HT1080 (cell line): ENCODE measurements around the gene REPS1. TPM values are rescaled to one million over a fixed set of nuclear protein-coding genes. Genes with fewer than 3 reads are reported as not detected.

Experiments used
- DNase-seq: peaks from one replicate; pipeline ENCODE4 v3.0.0-alpha.2; 2015; ENCODE audit warnings: low read depth
- total RNA-seq: library from RNA; depleted of rRNA; stranded (reverse); fragments of >200 nt; shearing (Covaris generic); gene quantifications from 2 replicates; pipeline ENCODE4 v1.2.3, GENCODE V29; 2014

REPS1 gene
- total RNA-seq, 1 experiment from 2014 or later = 46.9 TPM

DNA sequence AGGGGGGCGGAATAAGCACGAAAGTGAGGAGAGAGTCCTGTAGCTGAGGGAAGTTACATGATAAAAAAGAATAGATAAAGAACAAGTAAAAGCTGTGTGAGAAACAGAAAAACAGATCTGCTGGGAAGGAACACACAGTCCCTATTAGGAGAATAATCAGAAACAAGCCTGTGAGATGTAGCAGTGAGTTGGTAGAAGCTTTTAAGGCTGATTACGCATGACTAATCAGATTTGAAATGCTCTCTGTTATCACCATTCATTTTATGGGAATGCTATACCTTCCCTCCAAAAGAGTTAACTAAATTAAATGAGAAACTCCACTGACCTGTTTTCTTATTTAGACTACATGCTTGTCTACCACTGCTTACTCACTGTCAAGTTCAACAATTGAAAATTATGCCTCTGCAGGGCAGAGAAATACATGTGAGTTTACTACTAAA lies 15.8 kb downstream of the REPS1 start:
- DNase-seq = peak; percentile 23

DNA sequence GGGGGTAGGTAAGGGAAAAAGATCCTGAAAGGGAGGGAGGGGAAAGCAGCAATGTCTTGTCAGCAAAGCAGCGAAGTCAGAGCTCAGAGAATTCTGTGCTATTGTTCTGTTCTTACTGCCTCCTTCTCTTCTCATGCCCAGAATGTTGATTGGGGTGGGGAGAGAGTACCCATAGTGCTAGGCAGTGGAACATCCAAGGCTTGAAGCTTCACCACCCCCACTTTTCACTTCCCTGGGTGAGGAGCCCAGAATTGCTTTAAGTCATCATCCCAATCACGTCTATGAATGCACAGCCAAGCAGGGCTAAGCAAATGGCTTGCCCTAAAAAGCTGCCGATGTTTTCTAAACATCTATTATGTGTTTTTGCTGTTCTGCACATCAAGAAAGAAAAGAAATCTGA lies 16.5 kb downstream of the REPS1 start:
- DNase-seq = no peak

DNA sequence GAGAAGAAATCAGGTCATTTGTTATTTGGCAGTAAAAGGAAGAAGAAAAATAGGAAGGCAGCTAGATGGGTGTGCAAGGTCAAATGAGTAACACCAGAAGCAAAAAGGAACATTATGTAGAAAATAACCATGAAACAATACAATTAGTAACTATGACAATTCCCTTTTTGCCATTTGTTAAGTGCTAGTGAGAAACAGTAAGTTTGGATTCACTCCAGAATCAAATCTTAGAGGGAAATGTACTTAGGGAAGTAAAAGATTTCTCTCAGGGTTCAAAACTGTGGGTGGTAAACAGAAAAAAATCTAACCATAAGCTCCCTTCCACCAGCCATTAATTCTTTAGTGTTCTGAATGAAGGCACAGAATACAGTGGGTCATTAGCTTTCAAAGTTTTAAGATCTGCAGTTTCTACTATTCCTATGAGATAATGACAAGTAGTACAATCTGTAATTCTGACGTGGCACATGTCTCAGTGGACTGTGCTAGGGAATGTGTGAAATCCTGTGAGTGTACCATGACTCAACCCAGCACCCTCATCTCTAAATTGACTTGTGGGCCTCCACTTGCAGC lies 17.1 kb downstream of the REPS1 start:
- peak; percentile 94 for DNase-seq

DNA sequence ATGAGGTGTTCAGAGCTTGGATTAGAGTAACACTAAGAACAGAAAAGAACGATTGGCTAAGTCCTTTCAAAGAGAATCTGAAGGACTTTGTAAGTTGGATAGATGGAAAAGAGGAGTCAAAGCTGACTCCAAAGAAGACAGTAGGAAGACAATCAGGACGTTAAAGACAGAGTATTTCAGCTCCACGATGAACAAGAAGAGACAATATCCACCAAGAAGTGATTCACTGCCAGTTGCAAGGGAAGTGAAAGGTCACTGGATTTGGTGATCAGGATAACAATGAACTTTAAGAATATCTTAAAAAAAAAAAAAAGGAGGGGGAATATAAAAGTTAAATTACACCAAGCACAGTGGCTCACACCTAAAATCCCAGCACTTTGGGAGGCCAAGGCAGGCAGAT lies 17.9 kb downstream of the REPS1 start:
- peak; percentile 13 for DNase-seq

DNA sequence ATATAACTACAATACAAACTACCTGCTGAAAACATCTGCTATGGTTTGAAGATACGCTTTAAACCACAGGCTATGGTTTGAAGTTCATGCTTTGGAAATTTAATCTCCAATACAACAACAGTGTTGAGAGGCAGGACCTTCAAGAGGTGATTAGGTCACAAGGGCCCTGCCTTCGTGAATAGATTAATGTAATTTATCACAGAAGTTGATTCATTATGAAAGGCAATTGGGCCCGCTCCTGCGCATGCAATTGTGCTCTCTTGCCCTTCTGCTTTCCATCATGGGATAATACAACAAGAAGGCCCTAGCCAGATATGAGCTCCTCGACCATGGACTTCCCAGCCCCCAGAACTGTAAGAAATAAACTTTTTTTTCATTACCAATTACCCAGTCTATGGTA lies 21.2 kb downstream of the REPS1 start:
- DNase-seq = no peak

DNA sequence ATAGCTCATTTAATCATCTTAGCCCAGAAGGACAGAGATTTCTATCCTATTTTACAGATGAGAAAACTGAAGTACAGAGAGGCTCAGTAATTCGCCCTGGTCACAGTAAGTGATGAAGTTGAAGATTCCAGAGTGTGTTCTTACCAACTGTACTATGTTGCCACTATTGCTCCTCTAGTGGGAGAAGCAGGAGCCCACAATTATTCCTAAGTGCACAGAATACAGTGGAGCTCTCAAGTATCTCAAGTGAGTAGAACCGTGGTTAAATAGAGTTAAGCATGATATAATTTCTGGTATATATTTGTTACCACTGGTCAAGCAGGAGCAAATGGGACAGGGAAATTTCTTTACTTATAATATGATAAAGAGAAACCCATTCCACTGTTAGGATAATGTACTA lies 22.1 kb downstream of the REPS1 start:
- DNase-seq = no peak

DNA sequence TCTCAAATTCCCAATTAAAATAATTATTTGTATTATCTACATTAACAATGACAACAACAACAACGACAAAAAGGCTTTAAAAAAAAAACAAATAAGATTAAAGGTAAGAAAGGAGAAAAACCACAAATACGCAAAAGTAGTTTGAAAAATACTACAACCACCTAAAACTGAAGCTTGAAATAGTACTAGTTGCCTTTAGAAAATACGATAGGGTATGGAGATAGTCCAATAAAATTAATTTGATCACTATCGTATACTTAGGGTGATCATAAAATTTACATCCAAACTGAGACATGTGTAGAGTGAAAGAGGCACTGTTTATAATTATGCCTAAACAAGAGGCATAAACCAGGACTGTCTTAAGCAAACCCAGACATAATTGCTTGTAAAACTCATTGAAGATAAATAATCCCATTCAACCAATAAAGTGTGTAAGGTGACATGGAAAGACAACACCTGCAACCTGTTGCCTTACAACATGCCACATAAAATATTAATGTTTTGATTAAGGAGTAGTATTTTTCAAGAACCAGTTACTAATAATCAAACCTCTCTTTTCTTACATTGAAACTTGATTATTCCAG lies 22.7 kb downstream of the REPS1 start:
- DNase-seq = no peak

DNA sequence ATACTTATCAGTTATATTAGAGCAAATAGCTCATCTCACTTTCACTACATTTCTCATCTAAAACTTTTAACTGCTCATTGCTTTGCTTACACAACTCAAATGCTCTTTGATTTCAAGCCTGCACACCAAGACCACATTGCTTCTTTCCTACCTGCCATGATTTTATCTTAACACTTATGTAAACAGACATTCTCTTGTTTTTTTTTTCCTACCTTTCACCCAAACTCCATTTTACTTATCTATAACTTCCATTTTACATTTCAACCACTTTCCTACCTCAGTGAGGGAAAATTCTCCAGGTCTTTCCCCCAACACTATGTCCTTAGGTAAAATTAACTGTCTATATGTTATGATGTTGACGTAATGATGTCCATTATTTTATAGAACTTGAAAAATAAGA lies 24.0 kb downstream of the REPS1 start:
- DNase-seq = no peak

DNA sequence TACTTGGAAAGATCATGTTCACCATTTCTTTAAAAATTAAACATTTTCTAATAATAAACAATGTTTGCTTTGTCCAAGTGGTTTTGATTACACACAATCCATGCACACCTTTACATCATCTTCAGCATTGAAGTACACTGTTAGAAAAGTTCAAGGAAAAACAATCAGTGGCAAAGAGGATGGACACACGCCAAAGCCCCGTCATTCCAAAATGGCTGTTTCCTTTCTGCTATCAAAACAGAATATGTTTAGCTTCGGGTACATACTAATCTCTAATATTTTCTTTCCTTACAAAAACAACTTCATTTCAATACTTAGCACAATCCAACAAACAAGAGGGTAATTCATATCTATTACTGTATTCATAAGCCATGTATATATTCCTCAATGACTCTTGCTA lies 24.5 kb downstream of the REPS1 start:
- no peak for DNase-seq

DNA sequence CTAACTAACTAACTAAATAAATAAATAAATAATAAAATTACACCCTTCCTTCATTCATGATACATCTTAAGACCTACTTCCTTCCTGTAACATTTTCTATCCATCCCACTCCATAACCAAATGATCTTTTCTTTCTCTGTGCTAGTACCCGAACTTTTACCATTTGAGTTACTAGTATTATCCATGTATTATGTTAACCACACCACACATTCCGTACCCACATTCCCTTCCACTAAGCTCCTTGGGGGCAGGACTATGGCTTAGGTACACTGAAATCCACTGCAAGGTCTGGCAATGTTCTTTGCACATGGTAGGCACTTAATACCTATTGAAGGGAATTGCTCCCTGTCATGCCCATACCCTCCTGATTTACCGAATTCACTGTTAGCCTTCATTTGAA lies 24.9 kb downstream of the REPS1 start:
- DNase-seq = no peak

DNA sequence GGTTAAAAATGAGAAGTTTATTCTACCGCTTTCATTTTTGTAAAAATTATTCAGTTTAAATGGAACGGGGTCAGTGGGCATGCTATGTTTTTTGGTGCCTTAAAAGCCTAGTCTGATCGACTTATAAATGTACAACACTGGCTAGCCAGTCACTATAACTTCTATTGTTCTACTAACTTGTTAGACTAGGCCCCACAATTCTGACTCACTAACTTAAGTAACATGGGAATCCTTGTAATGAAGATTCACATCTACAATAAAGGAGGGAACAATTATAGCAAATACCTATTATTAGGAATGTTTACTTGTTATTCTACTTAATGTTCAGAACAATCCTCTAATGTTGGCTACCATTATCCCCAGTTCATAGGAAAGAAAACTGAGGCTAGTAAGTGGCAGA lies 28.5 kb downstream of the REPS1 start:
- DNase-seq = no peak

DNA sequence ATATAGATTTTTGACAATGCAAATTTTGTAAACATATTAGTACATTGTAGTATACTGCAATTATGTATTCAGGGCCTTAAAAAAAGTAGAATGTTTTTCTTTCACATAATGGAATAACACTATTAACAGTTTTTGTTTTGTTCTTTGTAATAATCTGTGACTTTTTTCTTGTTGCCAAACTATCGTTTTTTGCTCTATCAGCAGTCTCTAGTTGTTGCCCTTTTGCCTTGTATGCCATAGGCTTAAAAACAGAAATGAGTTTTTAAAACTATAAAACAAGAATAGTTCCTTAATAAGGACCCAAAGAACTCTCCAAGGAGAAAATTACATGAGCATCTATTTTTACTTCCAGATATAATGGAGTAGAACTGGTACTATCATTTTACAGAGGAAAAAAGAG lies 29.5 kb downstream of the REPS1 start:
- no peak for DNase-seq

DNA sequence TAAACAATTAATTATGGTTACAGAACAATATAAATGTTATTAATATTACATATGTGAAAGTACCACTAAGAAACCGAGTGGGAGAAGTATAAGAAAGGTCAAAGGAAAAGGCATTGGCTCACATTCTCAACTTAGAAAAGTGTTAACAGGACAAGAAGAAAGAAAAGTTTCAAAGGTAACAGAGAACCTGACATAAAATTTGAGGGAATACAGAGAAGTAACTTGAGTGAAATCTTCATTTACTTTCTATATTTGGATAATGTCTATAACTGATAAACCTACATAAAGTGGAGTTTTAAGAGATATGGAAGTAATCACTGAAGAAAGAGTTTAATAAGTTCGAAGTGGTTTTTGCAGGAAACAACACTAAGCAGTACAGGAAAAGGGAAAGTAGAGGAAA lies 30.1 kb downstream of the REPS1 start:
- no peak for DNase-seq

DNA sequence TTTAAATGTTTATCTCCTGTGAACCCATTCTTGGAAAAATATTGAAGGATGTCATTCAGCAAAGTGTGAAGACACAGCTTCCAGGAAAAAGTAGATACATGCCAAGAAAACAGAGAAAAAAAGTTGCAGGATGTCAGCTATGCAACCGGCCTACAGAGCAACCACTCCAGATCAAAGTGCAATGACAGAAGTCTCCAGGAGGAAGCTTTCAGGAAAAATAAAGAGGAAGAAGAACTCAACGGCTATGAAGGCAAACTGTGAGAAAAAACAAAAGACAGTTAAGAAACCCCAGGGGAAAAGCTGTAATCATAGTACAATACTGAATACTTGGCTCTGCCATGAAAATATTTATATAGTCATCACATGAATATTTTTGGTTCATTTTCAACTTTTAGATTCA lies 30.6 kb downstream of the REPS1 start:
- no peak for DNase-seq

DNA sequence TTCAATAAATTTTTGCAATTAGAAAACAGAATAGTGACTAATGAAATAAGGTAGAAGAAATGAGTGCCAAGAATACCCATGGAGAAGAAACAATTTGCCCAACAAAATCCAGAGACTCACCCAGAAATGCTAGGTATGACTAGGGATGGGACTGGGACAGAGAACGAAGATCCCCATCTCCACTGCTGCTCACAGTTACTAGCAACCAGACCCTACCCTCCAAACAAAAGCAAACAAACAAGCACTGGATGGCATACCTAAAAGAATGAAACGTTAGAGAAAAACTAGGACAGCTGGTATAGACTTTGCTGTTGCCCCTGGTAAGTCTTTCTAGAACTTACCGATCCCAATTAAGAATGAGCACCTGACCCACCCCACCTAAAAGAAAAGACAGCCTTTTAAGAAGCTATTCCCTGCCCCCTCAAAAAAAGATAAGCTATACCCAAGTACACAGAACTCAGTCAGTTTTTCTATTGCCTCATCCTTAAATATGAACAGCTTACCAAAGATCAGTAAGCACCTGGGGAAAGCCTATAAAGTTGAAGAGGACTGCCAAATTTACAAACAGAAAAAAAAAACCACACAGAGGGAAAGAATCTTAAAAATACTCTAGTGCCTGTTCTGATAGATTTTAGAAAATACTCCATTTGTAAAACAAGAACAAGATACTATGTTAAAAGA lies 31.7 kb downstream of the REPS1 start:
- DNase-seq = no peak

DNA sequence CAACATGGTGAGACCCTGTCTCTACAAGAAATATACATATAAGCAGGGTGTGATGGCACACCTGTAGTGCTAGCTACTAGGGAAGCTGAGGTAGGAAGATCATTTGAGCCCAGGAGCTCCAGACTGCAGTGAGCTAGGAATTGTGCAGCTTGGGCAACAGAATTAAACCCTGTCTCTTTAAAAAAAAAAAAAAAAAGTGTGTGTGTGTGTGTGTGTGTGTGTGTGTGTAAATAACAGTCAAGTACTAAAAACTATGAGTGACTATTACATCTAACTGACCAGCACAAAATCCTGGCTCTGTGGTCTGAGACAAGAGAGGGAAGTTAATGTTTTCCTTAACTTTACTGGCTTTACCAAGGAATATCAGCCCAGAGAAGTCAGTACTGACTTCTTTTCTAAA lies 32.8 kb downstream of the REPS1 start:
- DNase-seq = no peak

DNA sequence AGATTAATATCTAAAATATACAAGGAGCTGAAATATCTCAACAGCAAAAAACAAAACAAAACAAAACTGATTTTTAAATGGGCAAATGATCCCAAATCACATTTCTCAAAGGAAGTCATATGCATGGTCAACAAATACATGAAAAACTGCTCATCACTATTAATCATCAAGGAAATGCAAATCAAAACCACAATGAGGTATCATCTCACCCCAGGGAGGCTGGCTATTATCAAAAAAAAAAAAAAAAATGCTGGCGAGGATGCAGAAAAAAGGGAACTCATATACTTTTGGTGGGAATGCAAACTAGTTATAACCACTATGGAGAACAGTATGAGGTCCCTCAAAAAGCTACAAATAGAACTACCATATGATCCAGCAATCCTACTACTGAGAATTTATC lies 34.6 kb downstream of the REPS1 start:
- peak; percentile 81 for DNase-seq

DNA sequence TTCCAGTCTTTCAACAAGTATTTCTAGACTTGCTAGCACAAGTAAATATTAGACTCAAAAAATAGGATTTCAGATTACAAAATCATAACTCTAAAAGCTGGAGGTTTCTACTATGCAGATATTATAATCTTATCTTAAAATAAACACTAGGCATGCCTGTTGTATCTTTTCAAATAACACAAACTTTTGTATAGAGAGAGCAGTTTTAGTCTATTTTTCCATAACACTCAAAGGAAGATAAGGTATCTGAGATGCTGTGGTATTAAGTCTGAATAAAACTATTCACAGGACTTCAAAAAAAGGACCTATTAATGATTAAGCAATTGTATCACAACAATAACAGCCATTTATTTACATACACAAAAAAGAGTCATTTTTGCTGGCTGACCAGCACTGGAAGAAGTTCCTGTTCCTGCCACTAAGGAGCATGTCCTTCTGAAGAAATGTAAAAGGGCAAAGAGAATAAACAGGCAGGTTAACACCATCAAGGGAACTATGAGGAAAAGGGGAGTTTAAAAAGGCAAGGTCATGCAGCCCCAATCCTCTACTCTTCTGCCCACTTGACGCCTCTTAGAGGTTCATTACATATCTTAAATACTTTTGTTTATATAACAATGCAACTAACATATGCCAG lies 39.4 kb downstream of the REPS1 start:
- DNase-seq = no peak

DNA sequence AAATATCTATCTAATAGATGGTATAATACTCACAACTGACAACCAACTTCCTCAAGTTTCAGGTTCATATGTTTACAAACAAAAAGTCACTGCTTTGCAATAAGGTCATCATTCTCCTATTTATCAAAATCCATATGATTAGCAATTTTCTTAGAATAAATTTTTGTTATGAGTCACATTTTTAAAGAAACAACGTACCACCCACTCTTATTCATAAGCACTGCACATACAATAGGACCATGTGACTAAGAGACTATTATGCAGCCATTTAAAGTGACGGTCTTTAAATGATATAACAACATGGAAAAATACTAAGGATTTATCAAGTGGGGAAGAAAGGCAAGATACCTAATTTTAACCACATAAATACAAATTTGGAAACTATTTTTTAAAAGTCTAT lies 40.0 kb downstream of the REPS1 start:
- no peak for DNase-seq

DNA sequence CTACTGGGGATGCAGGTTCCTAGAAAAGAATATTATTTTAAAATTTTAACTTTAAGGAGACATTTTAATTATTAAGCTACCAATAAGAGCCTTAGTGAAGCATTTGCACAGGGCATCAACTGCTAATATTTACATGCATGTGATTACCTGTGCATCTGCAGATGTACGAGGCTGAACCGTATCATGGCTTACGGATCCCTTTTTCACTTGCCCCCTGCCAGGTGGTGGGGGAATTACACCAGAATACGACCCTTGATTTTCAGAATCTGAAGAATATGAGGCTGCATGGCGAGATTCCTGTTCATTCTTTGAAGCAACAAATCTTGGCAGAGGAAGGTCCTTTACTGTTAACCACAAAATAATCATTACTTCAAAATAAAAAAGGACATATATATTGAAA lies 42.7 kb downstream of the REPS1 start:
- no peak for DNase-seq

DNA sequence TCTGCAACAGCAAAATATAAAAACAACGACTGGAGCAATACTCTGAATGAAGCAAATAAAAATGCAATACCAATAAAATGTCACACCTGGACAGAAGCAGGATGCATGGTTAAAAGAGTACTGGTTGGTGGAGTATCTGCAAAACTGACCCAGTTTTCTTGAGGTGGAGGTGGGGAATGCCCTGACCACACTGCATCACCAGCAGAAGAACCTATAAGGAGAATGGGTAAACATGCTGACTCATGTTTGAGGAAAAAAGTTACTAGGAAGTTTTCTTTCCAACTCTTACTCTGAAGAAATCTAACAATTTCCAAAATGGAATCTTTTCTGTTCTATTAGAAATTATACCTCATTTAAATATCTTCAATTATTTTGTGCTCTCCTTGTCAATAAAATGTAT lies 43.6 kb downstream of the REPS1 start:
- peak; percentile 57 for DNase-seq

DNA sequence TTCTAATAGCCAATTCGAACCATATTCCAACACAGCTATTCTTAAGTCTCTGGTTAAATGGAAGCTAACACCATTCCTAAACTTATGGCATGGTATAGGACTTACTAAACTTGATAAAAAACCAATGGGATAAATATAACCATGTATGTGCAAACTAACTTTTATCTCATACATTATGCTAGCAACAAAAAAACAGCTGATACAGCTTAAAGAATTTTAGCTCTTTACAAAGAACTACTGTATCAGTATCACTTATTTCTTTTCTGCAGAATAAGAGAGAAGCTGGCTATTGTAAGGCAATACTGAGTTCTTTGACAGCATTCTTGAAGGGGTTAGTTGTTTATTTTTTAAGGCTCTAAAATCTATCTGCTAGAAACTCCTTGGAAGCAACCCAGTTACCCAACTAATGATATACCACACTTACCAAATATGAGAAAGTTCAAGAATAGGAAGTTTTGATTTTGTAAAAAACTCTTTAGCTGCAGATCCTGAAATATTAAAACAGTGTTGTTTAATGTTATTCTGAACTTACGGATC lies 44.9 kb downstream of the REPS1 start:
- DNase-seq = no peak
